ENCODE data around the gene PARD3B. TPM values are rescaled to one million over a fixed set of nuclear protein-coding genes. Genes with fewer than 3 reads are reported as not detected.

The PARD3B gene
- total RNA-seq, 2 donors from 2014 or later, result 15.0 to 17.8 TPM

DNA sequence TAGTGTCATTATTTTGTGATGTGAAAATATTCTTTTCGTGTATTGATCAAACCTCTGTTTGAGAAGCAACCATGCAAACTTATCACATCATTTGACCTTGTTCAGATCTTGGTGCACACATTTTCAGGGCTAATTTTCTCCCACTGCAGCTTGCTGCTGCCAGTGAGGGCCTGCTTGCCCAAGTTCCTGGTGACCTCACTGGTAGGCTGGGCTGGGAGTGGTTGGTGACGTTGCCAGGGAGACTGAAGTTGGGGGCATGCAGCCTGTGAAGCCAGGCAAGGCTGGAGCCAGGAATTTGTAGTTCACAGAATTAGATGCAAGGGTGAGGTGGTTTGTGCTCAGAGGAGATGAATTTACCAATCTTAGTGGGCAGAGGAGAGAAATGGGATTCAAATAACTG lies 38.5 kb downstream of the PARD3B start:
- ATAC-seq (peak; percentile 35), DNase-seq (peak; percentile 16 to 50 (median 30))
- peaks cover 4% of the 10 kb centered on the region for H3K4me1 ChIP-seq
- no peak overlapping the region for H3K27ac ChIP-seq
- intact Hi-C loops (cut with DNase I), result no loop called here
- TF ChIP-seq, protein P1, sequence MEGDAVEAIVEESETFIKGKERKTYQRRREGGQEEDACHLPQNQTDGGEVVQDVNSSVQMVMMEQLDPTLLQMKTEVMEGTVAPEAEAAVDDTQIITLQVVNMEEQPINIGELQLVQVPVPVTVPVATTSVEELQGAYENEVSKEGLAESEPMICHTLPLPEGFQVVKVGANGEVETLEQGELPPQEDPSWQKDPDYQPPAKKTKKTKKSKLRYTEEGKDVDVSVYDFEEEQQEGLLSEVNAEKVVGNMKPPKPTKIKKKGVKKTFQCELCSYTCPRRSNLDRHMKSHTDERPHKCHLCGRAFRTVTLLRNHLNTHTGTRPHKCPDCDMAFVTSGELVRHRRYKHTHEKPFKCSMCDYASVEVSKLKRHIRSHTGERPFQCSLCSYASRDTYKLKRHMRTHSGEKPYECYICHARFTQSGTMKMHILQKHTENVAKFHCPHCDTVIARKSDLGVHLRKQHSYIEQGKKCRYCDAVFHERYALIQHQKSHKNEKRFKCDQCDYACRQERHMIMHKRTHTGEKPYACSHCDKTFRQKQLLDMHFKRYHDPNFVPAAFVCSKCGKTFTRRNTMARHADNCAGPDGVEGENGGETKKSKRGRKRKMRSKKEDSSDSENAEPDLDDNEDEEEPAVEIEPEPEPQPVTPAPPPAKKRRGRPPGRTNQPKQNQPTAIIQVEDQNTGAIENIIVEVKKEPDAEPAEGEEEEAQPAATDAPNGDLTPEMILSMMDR (IDR thresholded peaks at IDR 0.05), result no peak
- TF ChIP-seq POLR2A (IDR thresholded peaks at IDR 0.05), result no peak
- H3K36me3 ChIP-seq (replicated peaks in 1 of 2; ENCODE audit: insufficient read depth in 1 of 2, low read depth in 2 of 2), result no peaks in the 10 kb centered on the region
- H3K27me3 ChIP-seq, result no peaks in the 10 kb centered on the region
- no peak overlapping the region for H3K4me3 ChIP-seq
- WGBS, 2 donors, result 28 to 34% methylated on average over 2 of the region's 2 CpGs
- no peaks in the 10 kb centered on the region for H3K9me3 ChIP-seq

DNA sequence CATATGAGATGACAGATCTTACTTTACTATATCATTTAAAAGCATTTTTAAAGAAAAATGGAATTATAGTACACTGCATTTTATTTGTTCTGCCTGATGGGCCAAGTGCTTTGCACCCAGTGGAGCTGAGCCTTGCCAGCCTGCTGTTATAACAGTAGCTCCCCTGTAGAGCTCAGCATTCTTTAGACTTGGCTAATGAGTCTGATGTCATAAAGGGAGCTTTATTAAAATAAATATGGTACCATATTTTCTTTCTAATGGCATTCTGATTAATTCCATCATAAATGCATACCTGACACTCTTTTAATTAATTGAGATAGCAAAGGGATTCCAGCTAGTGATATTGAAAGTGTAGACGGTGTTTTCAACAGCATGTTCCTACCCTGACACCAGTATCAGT lies 40.7 kb downstream of the PARD3B start:
- peak; percentile 45 for ATAC-seq
- no peaks in the 10 kb centered on the region for H3K36me3 ChIP-seq (replicated peaks in 1 of 2; ENCODE audit: insufficient read depth in 1 of 2, low read depth in 2 of 2)
- H3K27me3 ChIP-seq, result no peaks in the 10 kb centered on the region
- H3K4me1 ChIP-seq, result peaks cover 4% of the 10 kb centered on the region
- 50 to 79% methylated on average over 1 of the region's 1 CpG for WGBS, 2 donors
- H3K9me3 ChIP-seq, result no peaks in the 10 kb centered on the region
- intact Hi-C loops (cut with DNase I), result no loop called here
- no peak overlapping the region for H3K27ac ChIP-seq
- H3K4me3 ChIP-seq, result no peak overlapping the region
- no peak for DNase-seq
- TF ChIP-seq POLR2A (IDR thresholded peaks at IDR 0.05), result no peak
- TF ChIP-seq, protein P1 (IDR thresholded peaks at IDR 0.05), result no peak

DNA sequence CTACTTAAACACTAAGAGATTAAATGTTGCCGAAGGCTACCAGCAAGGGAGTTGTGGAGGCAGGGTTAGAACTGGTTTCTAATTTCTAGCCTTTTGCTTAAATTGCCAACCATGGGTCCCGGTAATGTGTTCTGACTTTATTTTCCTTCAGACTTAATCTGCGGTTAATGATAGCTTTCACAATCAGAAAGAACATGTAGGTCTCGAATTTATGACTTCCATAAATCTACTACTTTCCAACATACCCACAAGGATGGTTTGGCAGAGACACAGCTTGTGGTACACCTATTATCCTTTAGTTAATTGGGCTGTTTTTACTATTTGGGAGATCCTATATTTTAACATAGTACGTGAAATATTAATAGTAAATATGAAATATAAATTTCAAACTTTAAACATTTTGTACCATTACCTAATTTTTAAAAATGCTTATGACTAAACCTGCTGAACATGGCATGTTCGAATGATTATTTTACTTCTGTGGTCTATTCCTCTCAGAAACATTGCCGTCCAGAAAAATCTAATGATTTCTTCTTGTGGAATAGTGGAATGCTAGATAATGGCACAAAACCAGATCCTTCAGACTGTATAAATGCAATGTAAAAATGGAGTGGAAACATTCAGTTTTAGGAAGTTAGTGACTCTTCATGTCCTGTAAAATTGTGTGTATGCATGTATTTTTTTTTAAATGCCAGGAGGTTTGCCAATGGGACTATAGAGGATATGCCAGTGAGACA lies 41.3 kb downstream of the PARD3B start:
- Histone ChIP-seq H3K36me3 (replicated peaks in 1 of 2; ENCODE audit: insufficient read depth in 1 of 2, low read depth in 2 of 2) (no peaks in the 10 kb centered on the region), H3K4me3 (no peak overlapping the region), H3K9me3 (no peaks in the 10 kb centered on the region), H3K4me1 (peaks cover 4% of the 10 kb centered on the region), H3K27me3 (no peaks in the 10 kb centered on the region), H3K27ac (no peak overlapping the region)
- ATAC-seq (no peak), DNase-seq (no peak)
- WGBS, 2 donors, result 91 to 94% methylated on average over 7 of the region's 7 CpGs
- TF ChIP-seq POLR2A (IDR thresholded peaks at IDR 0.05), result no peak
- TF ChIP-seq, protein P1 (IDR thresholded peaks at IDR 0.05), result no peak
- intact Hi-C loops (cut with DNase I), result no loop called here

DNA sequence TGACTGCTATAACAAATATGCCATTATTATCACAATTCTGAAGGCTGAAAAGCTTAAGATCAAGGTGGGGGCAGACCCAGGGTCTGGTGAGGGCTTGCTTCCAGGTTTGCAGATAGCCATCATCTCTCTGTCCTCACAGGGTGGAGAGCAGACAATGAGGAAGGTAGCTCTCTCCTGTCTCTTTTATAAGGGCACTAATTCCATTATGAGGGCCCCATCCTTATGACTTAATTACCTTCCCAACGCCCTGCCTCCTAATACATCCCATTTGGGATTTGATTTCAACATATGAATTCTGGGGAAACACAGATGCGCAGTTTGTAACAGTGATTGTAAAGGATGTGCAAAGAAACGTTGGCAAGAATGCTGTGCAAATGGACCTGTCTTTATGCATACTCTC lies 44.8 kb downstream of the PARD3B start:
- Histone ChIP-seq H3K9me3 (no peaks in the 10 kb centered on the region), H3K27me3 (no peaks in the 10 kb centered on the region), H3K36me3 (replicated peaks in 1 of 2; ENCODE audit: insufficient read depth in 1 of 2, low read depth in 2 of 2) (no peaks in the 10 kb centered on the region), H3K4me3 (no peak overlapping the region), H3K27ac (no peak overlapping the region), H3K4me1 (no peaks in the 10 kb centered on the region)
- DNase-seq, result no peak
- intact Hi-C loops (cut with DNase I), result no loop called here
- no peak for ATAC-seq
- TF ChIP-seq, protein P1 (IDR thresholded peaks at IDR 0.05), result no peak
- no peak for TF ChIP-seq POLR2A (IDR thresholded peaks at IDR 0.05)
- 91 to 93% methylated on average over 3 of the region's 3 CpGs for WGBS, 2 donors

DNA sequence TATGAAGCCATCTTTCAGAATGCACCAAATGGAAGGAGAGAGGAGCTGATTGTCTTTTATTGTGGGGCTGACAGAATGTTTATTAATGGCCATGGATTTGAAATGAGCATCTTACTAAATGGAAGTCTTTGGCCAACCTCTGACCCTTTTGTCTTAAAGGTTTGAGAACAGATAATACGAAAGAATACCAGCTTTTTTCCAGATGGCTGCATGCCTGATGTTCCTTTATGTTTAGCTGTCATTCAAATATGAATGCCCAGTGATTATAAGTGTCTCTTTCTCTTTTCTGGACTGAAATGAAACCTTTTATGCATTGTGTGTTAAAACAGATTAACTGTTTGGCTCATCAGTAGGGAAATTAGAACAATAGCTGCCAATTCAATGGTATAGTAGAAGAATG lies 46.0 kb downstream of the PARD3B start:
- no peaks in the 10 kb centered on the region for H3K4me1 ChIP-seq
- 91 to 100% methylated on average over 1 of the region's 1 CpG for WGBS, 2 donors
- H3K27me3 ChIP-seq, result no peaks in the 10 kb centered on the region
- ATAC-seq, result no peak
- no peaks in the 10 kb centered on the region for H3K9me3 ChIP-seq
- no peak overlapping the region for H3K4me3 ChIP-seq
- no peak for DNase-seq
- H3K36me3 ChIP-seq (replicated peaks in 1 of 2; ENCODE audit: insufficient read depth in 1 of 2, low read depth in 2 of 2), result no peaks in the 10 kb centered on the region
- H3K27ac ChIP-seq, result no peak overlapping the region
- intact Hi-C loops (cut with DNase I), result no loop called here
- TF ChIP-seq, protein P1 (IDR thresholded peaks at IDR 0.05), result no peak
- TF ChIP-seq POLR2A (IDR thresholded peaks at IDR 0.05), result no peak
